ENCODE results near the gene DCBLD2. TPM values are rescaled to one million over a fixed set of nuclear protein-coding genes. Genes with fewer than 3 reads are reported as not detected.

DCBLD2 gene
- total and polyA plus RNA-seq, 9 of the 15 experiments (the other 6 are each of a cell fraction or from before 2014, with no cell fraction given): 2.7 to 14.6 (median 7.4) TPM

- no peak for FAIRE-seq
- Histone ChIP-seq H3K27ac (ENCODE audit: extremely low read depth, low read depth, low read length) (no peak overlapping the region), H2AFZ (ENCODE audit: low read depth, low read length) (no peak overlapping the region), H3K4me3 (no peak overlapping the region), H3K4me2 (ENCODE audit: insufficient read depth, low read length) (no peak overlapping the region), H3K27me3 (ENCODE audit: control insufficient read depth in 2 of 2, insufficient read depth in 2 of 2, low read length in 2 of 2) (no peaks in the 10 kb centered on the region), H4K20me1 (replicated peaks; ENCODE audit: control insufficient read depth, insufficient read depth, low read length) (no peaks in the 10 kb centered on the region), H3K79me2 (ENCODE audit: control insufficient read depth, insufficient read depth, low read length) (no peaks in the 10 kb centered on the region), H3K4me1 (replicated peaks in 1 of 2; ENCODE audit: control insufficient read depth in 2 of 2, insufficient read depth in 2 of 2, low read length in 2 of 2) (no peaks in the 10 kb centered on the region), H3K9me3 (replicated peaks; ENCODE audit: control insufficient read depth, insufficient read depth, low read depth, low read length) (no peaks in the 10 kb centered on the region), H3K9me1 (ENCODE audit: control insufficient read depth, insufficient read depth, low read length) (no peaks in the 10 kb centered on the region), H3K36me3 (ENCODE audit: control insufficient read depth, insufficient read depth, low read length) (peaks cover 2% of the 10 kb centered on the region; the same call in 1 of the 3 replicates), H3K9ac (ENCODE audit: insufficient read depth in 1 of 2, low read depth in 2 of 2, low read length in 2 of 2) (no peak overlapping the region)
- DNase-seq (ENCODE audit: extremely low read depth in 1 of 4, low spot score in 3 of 4): no peak
- CTCF ChIA-PET (ENCODE audit: low intra/inter-chr PET ratio): interaction anchor here (0.6 kb wide), 1 partner anchor 161 kb away, joined by 3 read pairs; no protein-coding TSS in a partner anchor
- TF ChIP-seq ZSCAN29 (IDR thresholded peaks at IDR 0.05): no peak
- no peak for TF ChIP-seq ZNF717 (CRISPR knock-in tag; IDR thresholded peaks at IDR 0.05)
- no peak for TF ChIP-seq BRF2 (IDR thresholded peaks at IDR 0.05; ENCODE audit: borderline replicate concordance, insufficient read depth, insufficient read length)
- TF ChIP-seq SMARCA5 (IDR thresholded peaks at IDR 0.05): no peak
- TF ChIP-seq E2F6 (IDR thresholded peaks at IDR 0.05; ENCODE audit: borderline replicate concordance in 1 of 2, extremely low read depth in 1 of 2, insufficient read depth in 1 of 2, insufficient read length in 1 of 2, low read depth in 1 of 2, low read length in 1 of 2, poor library complexity in 1 of 2, severe bottlenecking in 1 of 2): no peak
- no peak for TF ChIP-seq HNRNPK (IDR thresholded peaks at IDR 0.05; ENCODE audit: low read depth, low read length, poor library complexity, severe bottlenecking)
- no peak for TF ChIP-seq BRCA1 (IDR thresholded peaks at IDR 0.05)
- TF ChIP-seq BRCA1 (CRISPR knock-in tag; IDR thresholded peaks at IDR 0.05): no peak
- WGBS (ENCODE audit: insufficient coverage, low coverage, missing lambda C conversion rate): 100% methylated on average over 2 of the region's 4 CpGs
- BruUV-seq (replicated peaks): no TSS peak
- in situ Hi-C loops (cut with MboI) (loop anchor here (25.0 kb wide), 2 partner anchors 339 to 786 kb away; partner anchors contain the start of gene GABRR3), intact Hi-C loops (cut with micrococcal nuclease) (loop anchor here (2.0 kb wide), 1 partner anchor 171 kb away; no protein-coding TSS in a partner anchor)
- POLR2A ChIA-PET: interaction anchor here (0.5 kb wide), 1 partner anchor 345 kb away, joined by 3 read pairs; no protein-coding TSS in a partner anchor
- ATAC-seq: no peak
Observed at GRCh38 chr3:98823791-98824190, 77.7 kb downstream of the DCBLD2 start.
